B cell (primary cell): Measurements from ENCODE around the gene C1orf35. TPM values are rescaled to one million over a fixed set of nuclear protein-coding genes. Genes with fewer than 3 reads are reported as not detected.

ENCODE experiments used
- ATAC-seq: fragments of 200-7000 bp; cut with Tn5 transposase; one replicate; pipeline ENCODE4 v1.10.0; 2021; ENCODE audit warnings: low read depth, mild to moderate bottlenecking, moderate number of reproducible peaks, moderate library complexity
- CTCF ChIA-PET: fragments of 350-600 bp; sonication (Branson Sonifier 250); formaldehyde crosslinking; loops from one replicate; lab custom pipeline; 2021; ENCODE audit warnings: antibody characterized with exemption, inconsistent platforms; lab: Charles Lee
- POLR2A ChIA-PET: fragments of 350-600 bp; sonication (Branson Sonifier 250); formaldehyde crosslinking; loops from one replicate; lab custom pipeline; 2021; ENCODE audit warnings: antibody characterized with exemption; lab: Charles Lee
- DNase-seq: peaks from one replicate; pipeline ENCODE4 v3.0.0; 2013
- H2AFZ ChIP-seq: 2 replicates; pipeline ENCODE4 v1.6.1; 2012; ENCODE audit warnings: mild to moderate bottlenecking, low read depth, low read length; ENCODE audit not compliant: insufficient read depth, poor library complexity, severe bottlenecking
- H3K27ac ChIP-seq, 2 donors: 1 replicate in 1 of 2; 2 replicates in 1 of 2; pipeline ENCODE4 v1.5.1; 2012 to 2013; ENCODE audit warnings: low read length in 2 of 2, mild to moderate bottlenecking in 2 of 2, moderate library complexity in 1 of 2
- H3K27me3 ChIP-seq, 4 experiments: fragments of 200-600 bp in 1 of 4; sonication (generic) in 1 of 4; replicated peaks in 1 of 4; 1 replicate in 2 of 4; 2 replicates in 2 of 4; pipeline versions ENCODE4 v1.6.1 to v1.7.0; 2013 to 2016; ENCODE audit warnings: low read length in 3 of 4, mild to moderate bottlenecking in 2 of 4, mixed read lengths in 1 of 4, moderate library complexity in 1 of 4; ENCODE audit not compliant: insufficient read depth in 4 of 4, control insufficient read depth in 3 of 4; ENCODE audit errors: control extremely low read depth in 1 of 4
- H3K36me3 ChIP-seq, 2 experiments: replicated peaks in 1 of 2; 1 replicate in 1 of 2; 2 replicates in 1 of 2; pipeline versions ENCODE4 v1.6.1 to v1.7.1; 2013; ENCODE audit warnings: low read length in 1 of 2; ENCODE audit not compliant: insufficient read depth in 2 of 2, control insufficient read depth in 1 of 2; ENCODE audit errors: control extremely low read depth in 1 of 2, extremely low read depth in 1 of 2
- H3K4me1 ChIP-seq, 2 donors: fragments of 200-600 bp in 1 of 2; sonication (generic) in 1 of 2; 1 replicate in 1 of 2; 2 replicates in 1 of 2; pipeline versions ENCODE4 v1.5.1 to v1.6.1; 2013 to 2017; ENCODE audit warnings: low read length in 2 of 2; ENCODE audit not compliant: control insufficient read depth in 2 of 2, insufficient read depth in 2 of 2
- H3K4me2 ChIP-seq: replicated peaks from 2 replicates; pipeline ENCODE3; 2012; ENCODE audit warnings: mild to moderate bottlenecking, low read depth, low read length; ENCODE audit not compliant: poor library complexity, severe bottlenecking
- H3K4me3 ChIP-seq, 5 experiments: fragments of 200-600 bp in 1 of 5; sonication (generic) in 1 of 5; 1 replicate in 3 of 5; 2 replicates in 2 of 5; pipeline versions ENCODE4 v1.5.1 to v1.7.0; 2011 to 2016; ENCODE audit warnings: low read length in 4 of 5, mild to moderate bottlenecking in 4 of 5, low read depth in 2 of 5, control low read depth in 1 of 5, moderate library complexity in 1 of 5; ENCODE audit not compliant: insufficient read depth in 1 of 5; ENCODE audit errors: control extremely low read depth in 1 of 5, extremely low read depth in 1 of 5
- H3K79me2 ChIP-seq: fragments of 200-600 bp; sonication (generic); one replicate; pipeline ENCODE4 v1.6.0; 2016; ENCODE audit warnings: low read length; ENCODE audit not compliant: control insufficient read depth, insufficient read depth
- H3K9ac ChIP-seq: fragments of 200-600 bp; sonication (generic); 2 replicates; pipeline ENCODE4 v1.6.1; 2017; ENCODE audit warnings: mild to moderate bottlenecking, low read length, moderate library complexity
- H3K9me3 ChIP-seq, 3 donors: one replicate each; pipeline versions ENCODE4 v1.6.1 to v1.7.1; 2013; ENCODE audit warnings: low read length in 2 of 3; ENCODE audit not compliant: control insufficient read depth in 2 of 3, insufficient read depth in 1 of 3; ENCODE audit errors: control extremely low read depth in 1 of 3
- H4K20me1 ChIP-seq: 2 replicates; pipeline ENCODE4 v1.6.0; 2012; ENCODE audit warnings: mild to moderate bottlenecking, low read length; ENCODE audit not compliant: insufficient read depth, control insufficient read depth, poor library complexity, severe bottlenecking
- H3K27ac Mint-ChIP-seq: one replicate; pipeline ENCODE4 v1.8.0; 2021; ENCODE audit warnings: mixed read lengths
- H3K27me3 Mint-ChIP-seq: one replicate; pipeline ENCODE4 v1.8.0; 2021; ENCODE audit warnings: mixed read lengths
- H3K4me1 Mint-ChIP-seq: one replicate; pipeline ENCODE4 v1.8.0; 2021; ENCODE audit warnings: mixed read lengths
- H3K4me3 Mint-ChIP-seq: one replicate; pipeline ENCODE4 v1.8.0; 2021; ENCODE audit warnings: mixed read lengths
- H3K9me3 Mint-ChIP-seq: one replicate; pipeline ENCODE4 v1.8.0; 2022; ENCODE audit warnings: mixed read lengths; ENCODE audit not compliant: insufficient read depth
- EZH2 ChIP-seq: IDR thresholded peaks from 2 replicates; pipeline ENCODE4 v1.6.1; 2012; ENCODE audit warnings: borderline replicate concordance, low read depth, mild to moderate bottlenecking, moderate library complexity, low read length; ENCODE audit not compliant: insufficient read depth, poor library complexity, severe bottlenecking
- WGBS: methylation state at CpG from one replicate; pipeline ENCODE4 v1.1.5; 2013; ENCODE audit warnings: missing lambda C conversion rate; ENCODE audit not compliant: insufficient coverage; 5-methylcytosine and 5-hydroxymethylcytosine counted together
- intact Hi-C: fragments of 100-400 bp; cut with micrococcal nuclease; formaldehyde crosslinking; loops from one replicate; pipeline ENCODE4 v1.10.0; 2022
- polyA plus RNA-seq: library from polyadenylated mRNA; depleted of rRNA; stranded (reverse); fragments of >200 nt; gene quantifications from 2 replicates; pipeline ENCODE4 v1.2.3, GENCODE V29; 2012
- total RNA-seq, 2 donors: library from RNA; stranded (reverse); fragments of 120-200 nt in 1 of 2; gene quantifications; 1 replicate in 1 of 2; 2 replicates in 1 of 2; pipeline versions ENCODE4 v1.2.3 to v1.2.4, GENCODE V29; 2013 to 2022
- TF ChIP-seq, protein P1 (sequence below): fragments of 200-600 bp; IDR thresholded peaks from one replicate; pipeline ENCODE4 v1.8.0; 2022; ENCODE audit warnings: antibody characterized with exemption, mild to moderate bottlenecking

The C1orf35 gene
- total and polyA plus RNA-seq, 2 donors (not counting 1 experiment from before 2014, with no cell fraction given): 24.1 to 41.0 TPM

DNA sequence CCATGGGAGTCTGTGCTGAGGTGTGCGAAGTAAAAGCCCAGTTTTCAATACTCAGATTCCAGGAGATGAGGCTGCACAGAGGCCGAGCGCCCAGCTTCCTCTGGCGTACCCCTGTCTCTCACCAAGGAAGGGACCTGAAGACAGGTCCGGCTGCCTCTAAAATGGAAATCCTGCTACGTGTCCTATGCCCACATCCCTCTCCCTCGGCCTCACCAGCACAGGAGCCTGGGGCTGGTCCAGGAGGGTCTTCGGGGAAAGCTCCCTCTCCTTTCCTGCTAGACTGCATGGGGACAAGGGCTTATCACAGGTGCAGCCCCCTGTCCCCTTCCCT is 5.6 kb upstream of the C1orf35 start:
- peaks cover 0 to 17% of the 10 kb centered on the region in 2 experiments for H3K36me3 ChIP-seq
- Mint-ChIP-seq H3K9me3 (no peaks in the 10 kb centered on the region), H3K27ac (peak overlapping the region; percentile 87), H3K4me3 (peak overlapping the region; percentile 92), H3K4me1 (peaks cover 31% of the 10 kb centered on the region), H3K27me3 (no peaks in the 10 kb centered on the region)
- TF ChIP-seq, protein P1, sequence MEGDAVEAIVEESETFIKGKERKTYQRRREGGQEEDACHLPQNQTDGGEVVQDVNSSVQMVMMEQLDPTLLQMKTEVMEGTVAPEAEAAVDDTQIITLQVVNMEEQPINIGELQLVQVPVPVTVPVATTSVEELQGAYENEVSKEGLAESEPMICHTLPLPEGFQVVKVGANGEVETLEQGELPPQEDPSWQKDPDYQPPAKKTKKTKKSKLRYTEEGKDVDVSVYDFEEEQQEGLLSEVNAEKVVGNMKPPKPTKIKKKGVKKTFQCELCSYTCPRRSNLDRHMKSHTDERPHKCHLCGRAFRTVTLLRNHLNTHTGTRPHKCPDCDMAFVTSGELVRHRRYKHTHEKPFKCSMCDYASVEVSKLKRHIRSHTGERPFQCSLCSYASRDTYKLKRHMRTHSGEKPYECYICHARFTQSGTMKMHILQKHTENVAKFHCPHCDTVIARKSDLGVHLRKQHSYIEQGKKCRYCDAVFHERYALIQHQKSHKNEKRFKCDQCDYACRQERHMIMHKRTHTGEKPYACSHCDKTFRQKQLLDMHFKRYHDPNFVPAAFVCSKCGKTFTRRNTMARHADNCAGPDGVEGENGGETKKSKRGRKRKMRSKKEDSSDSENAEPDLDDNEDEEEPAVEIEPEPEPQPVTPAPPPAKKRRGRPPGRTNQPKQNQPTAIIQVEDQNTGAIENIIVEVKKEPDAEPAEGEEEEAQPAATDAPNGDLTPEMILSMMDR: no peak
- TF ChIP-seq EZH2: no peak
- ATAC-seq (no peak), DNase-seq (no peak)
- H3K79me2 ChIP-seq: peaks cover 34% of the 10 kb centered on the region
- no peaks in the 10 kb centered on the region for H3K27me3 ChIP-seq
- peak overlapping the region; percentile 85 for H3K9ac ChIP-seq
- 7% methylated on average over 8 of the region's 8 CpGs for WGBS
- intact Hi-C loops: loop anchor here (1.0 to 10.0 kb wide), 7 partner anchors 26 to 1396 kb away; partner anchors contain the start of genes ARF1, GUK1, IBA57 and NUP133
- peaks cover 23 to 32% of the 10 kb centered on the region in 2 donors for H3K4me1 ChIP-seq
- H4K20me1 ChIP-seq: no peaks in the 10 kb centered on the region
- H3K4me2 ChIP-seq: peak overlapping the region; percentile 96
- H3K9me3 ChIP-seq: no peaks in the 10 kb centered on the region
- peak overlapping the region; percentile 80 for H2AFZ ChIP-seq
- peak overlapping the region; percentile 60 to 97 (median 95) for H3K4me3 ChIP-seq
- CTCF ChIA-PET: interaction anchor here (0.7 kb wide), 1 partner anchor 14 kb away, joined by 3 read pairs; no protein-coding TSS in a partner anchor
- POLR2A ChIA-PET: interaction anchor here (0.6 to 1.2 kb wide), 2 partner anchors 53 to 57 kb away, joined by 6 to 13 read pairs; partner anchors contain the start of gene IBA57
- H3K27ac ChIP-seq: peak overlapping the region; percentile 71 to 95

DNA sequence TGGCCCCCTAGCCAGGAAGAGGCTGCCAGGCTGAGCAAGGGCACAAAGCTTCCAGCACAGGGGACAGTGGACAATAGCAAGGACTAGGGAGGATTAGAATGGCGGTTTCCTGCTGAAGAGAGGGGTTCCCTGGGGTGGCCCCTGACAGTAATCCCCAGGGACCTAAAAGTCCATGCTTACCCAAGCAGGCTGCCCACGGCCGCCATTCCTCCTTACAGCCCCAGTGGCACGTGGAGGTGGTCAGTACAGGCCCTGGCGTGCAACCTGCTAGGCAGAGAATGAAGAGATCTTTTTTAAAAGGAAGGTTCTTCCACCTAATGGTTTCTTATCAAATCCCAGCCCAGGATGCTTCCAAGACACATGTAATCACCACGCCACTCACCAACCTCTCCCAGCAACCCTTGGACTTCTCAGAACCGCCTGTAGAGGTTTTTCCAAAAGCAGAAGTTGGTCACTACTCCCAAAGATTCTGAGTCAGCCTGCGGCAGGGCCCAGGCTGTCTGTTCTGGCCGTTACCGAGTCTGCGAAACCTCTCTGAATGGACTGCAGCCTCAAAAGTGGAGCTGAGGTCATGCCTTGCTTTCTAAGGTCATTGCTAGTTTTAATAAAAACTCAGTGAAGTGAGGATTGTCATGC is 5.0 kb upstream of the C1orf35 start:
- H3K4me3 ChIP-seq: peak overlapping the region; percentile 60 to 97 (median 95)
- CTCF ChIA-PET: interaction anchor here (0.7 kb wide), 1 partner anchor 13 kb away, joined by 3 read pairs; no protein-coding TSS in a partner anchor
- H3K27ac ChIP-seq: peak overlapping the region; percentile 71 to 95
- POLR2A ChIA-PET: no interaction called here
- Mint-ChIP-seq H3K9me3 (no peaks in the 10 kb centered on the region), H3K4me1 (peaks cover 36% of the 10 kb centered on the region), H3K4me3 (peak overlapping the region; percentile 92), H3K27ac (peak overlapping the region; percentile 87), H3K27me3 (no peaks in the 10 kb centered on the region)
- no peak for DNase-seq
- peak overlapping the region; percentile 85 for H3K9ac ChIP-seq
- H3K4me1 ChIP-seq: peaks cover 25 to 36% of the 10 kb centered on the region in 2 donors
- ATAC-seq: no peak
- peaks cover 0 to 17% of the 10 kb centered on the region in 2 experiments for H3K36me3 ChIP-seq
- no peaks in the 10 kb centered on the region for H3K27me3 ChIP-seq
- H3K79me2 ChIP-seq: peaks cover 35% of the 10 kb centered on the region
- H3K9me3 ChIP-seq: no peaks in the 10 kb centered on the region
- no peaks in the 10 kb centered on the region for H4K20me1 ChIP-seq
- WGBS: 70% methylated on average over 8 of the region's 11 CpGs
- intact Hi-C loops: loop anchor here (10.0 kb wide), 2 partner anchors 167 to 1397 kb away; partner anchors contain the start of gene NUP133
- no peak overlapping the region for H2AFZ ChIP-seq
- H3K4me2 ChIP-seq: peak overlapping the region; percentile 96
- TF ChIP-seq, protein P1: no peak
- no peak for TF ChIP-seq EZH2
